ENCODE data around the gene CEACAM18. TPM values are rescaled to one million over a fixed set of nuclear protein-coding genes. Genes with fewer than 3 reads are reported as not detected.
"Not testable (repeated sequence)": the region's sequence is repeated elsewhere in the genome, so short reads cannot be mapped to it uniquely, and the experiment has no call there.

CEACAM18 gene
- polyA plus RNA-seq (2013, experiment 1 of 2), result not detected
- not detected for polyA plus RNA-seq (2013, experiment 2 of 2)

- 59% methylated on average over 17 of the region's 17 CpGs for WGBS
- H3K36me3 ChIP-seq (ENCODE audit: insufficient read depth, low read length), result no peaks in the 10 kb centered on the region
- H3K4me3 ChIP-seq (ENCODE audit: low read length), result no peak within 1 kb of the TSS
- no peaks in the 10 kb centered on the region for H3K4me1 ChIP-seq (ENCODE audit: insufficient read depth, low read length)
- H3K27ac ChIP-seq (ENCODE audit: low read depth, low read length), result no peak within 1 kb of the TSS
- peaks cover 11% of the 10 kb centered on the region; the same call in 1 of the 2 replicates for H3K27me3 ChIP-seq (ENCODE audit: insufficient read depth, low read length)
- H3K9me3 ChIP-seq (ENCODE audit: insufficient read depth, low read depth, low read length), result no peaks in the 10 kb centered on the region
- H3K9ac ChIP-seq (ENCODE audit: low read depth, low read length), result no peak within 1 kb of the TSS
Measured at GRCh38 chr19:51478381-51479234, at the start of gene CEACAM18. Gene CEACAM18, plus strand, starts transcription at chr19:51478539.

- no peak overlapping the region for H3K4me3 ChIP-seq (ENCODE audit: low read length)
- H3K9me3 ChIP-seq (ENCODE audit: insufficient read depth, low read depth, low read length), result no peaks in the 10 kb centered on the region
- no peak overlapping the region for H3K9ac ChIP-seq (ENCODE audit: low read depth, low read length)
- WGBS, result 73% methylated on average over 3 of the region's 3 CpGs
- no peaks in the 10 kb centered on the region for H3K27me3 ChIP-seq (ENCODE audit: insufficient read depth, low read length)
- H3K36me3 ChIP-seq (ENCODE audit: insufficient read depth, low read length), result no peaks in the 10 kb centered on the region
- H3K4me1 ChIP-seq (ENCODE audit: insufficient read depth, low read length), result no peaks in the 10 kb centered on the region
- no peak overlapping the region for H3K27ac ChIP-seq (ENCODE audit: low read depth, low read length)
Measured at GRCh38 chr19:51430221-51430620, 48.1 kb upstream of the CEACAM18 start.

GRCh38 chr19:51431124-51431523 is 47.2 kb upstream of the CEACAM18 start:
- no peaks in the 10 kb centered on the region for H3K9me3 ChIP-seq (ENCODE audit: insufficient read depth, low read depth, low read length)
- WGBS, result 69% methylated on average over 2 of the region's 3 CpGs
- H3K4me1 ChIP-seq (ENCODE audit: insufficient read depth, low read length), result no peaks in the 10 kb centered on the region
- H3K27me3 ChIP-seq (ENCODE audit: insufficient read depth, low read length), result peaks cover 2% of the 10 kb centered on the region; the same call in 1 of the 2 replicates
- no peak overlapping the region for H3K9ac ChIP-seq (ENCODE audit: low read depth, low read length)
- H3K36me3 ChIP-seq (ENCODE audit: insufficient read depth, low read length), result no peaks in the 10 kb centered on the region
- H3K4me3 ChIP-seq (ENCODE audit: low read length), result no peak overlapping the region
- H3K27ac ChIP-seq (ENCODE audit: low read depth, low read length), result no peak overlapping the region

GRCh38 chr19:51433043-51433442 is 45.3 kb upstream of the CEACAM18 start:
- H3K27me3 ChIP-seq (ENCODE audit: insufficient read depth, low read length), result peaks cover 5% of the 10 kb centered on the region

GRCh38 chr19:51434456-51434855 is 43.9 kb upstream of the CEACAM18 start:
- no peaks in the 10 kb centered on the region for H3K9me3 ChIP-seq (ENCODE audit: insufficient read depth, low read depth, low read length)
- no peak overlapping the region for H3K27ac ChIP-seq (ENCODE audit: low read depth, low read length)
- H3K4me3 ChIP-seq (ENCODE audit: low read length), result no peak overlapping the region
- WGBS, result 100% methylated on average over 1 of the region's 1 CpG
- H3K4me1 ChIP-seq (ENCODE audit: insufficient read depth, low read length), result no peaks in the 10 kb centered on the region
- H3K36me3 ChIP-seq (ENCODE audit: insufficient read depth, low read length), result no peaks in the 10 kb centered on the region
- peaks cover 5% of the 10 kb centered on the region for H3K27me3 ChIP-seq (ENCODE audit: insufficient read depth, low read length)
- no peak overlapping the region for H3K9ac ChIP-seq (ENCODE audit: low read depth, low read length)

More at GRCh38 chr19:51433043-51433442, 45.3 kb upstream of the CEACAM18 start:
- Histone ChIP-seq H3K27ac (ENCODE audit: low read depth, low read length) (no peak overlapping the region), H3K36me3 (ENCODE audit: insufficient read depth, low read length) (no peaks in the 10 kb centered on the region), H3K4me1 (ENCODE audit: insufficient read depth, low read length) (no peaks in the 10 kb centered on the region), H3K9me3 (ENCODE audit: insufficient read depth, low read depth, low read length) (no peaks in the 10 kb centered on the region), H3K4me3 (ENCODE audit: low read length) (no peak overlapping the region), H3K9ac (ENCODE audit: low read depth, low read length) (no peak overlapping the region)
- 88% methylated on average over 3 of the region's 4 CpGs for WGBS

- H3K36me3 ChIP-seq (ENCODE audit: insufficient read depth, low read length), result no peaks in the 10 kb centered on the region
- no peaks in the 10 kb centered on the region for H3K9me3 ChIP-seq (ENCODE audit: insufficient read depth, low read depth, low read length)
- H3K27me3 ChIP-seq (ENCODE audit: insufficient read depth, low read length), result peaks cover 5% of the 10 kb centered on the region
- no peak overlapping the region for H3K4me3 ChIP-seq (ENCODE audit: low read length)
- H3K27ac ChIP-seq (ENCODE audit: low read depth, low read length), result no peak overlapping the region
- WGBS, result 87% methylated on average over 4 of the region's 5 CpGs
- no peak overlapping the region for H3K9ac ChIP-seq (ENCODE audit: low read depth, low read length)
- peaks cover 5% of the 10 kb centered on the region; the same call in 1 of the 2 replicates for H3K4me1 ChIP-seq (ENCODE audit: insufficient read depth, low read length)
Measured at GRCh38 chr19:51439021-51439465, 39.3 kb upstream of the CEACAM18 start.

GRCh38 chr19:51440052-51440451 is 38.3 kb upstream of the CEACAM18 start:
- H3K4me3 ChIP-seq (ENCODE audit: low read length), result no peak overlapping the region
- H3K36me3 ChIP-seq (ENCODE audit: insufficient read depth, low read length), result no peaks in the 10 kb centered on the region
- H3K9me3 ChIP-seq (ENCODE audit: insufficient read depth, low read depth, low read length), result no peaks in the 10 kb centered on the region
- no peak overlapping the region for H3K9ac ChIP-seq (ENCODE audit: low read depth, low read length)
- peaks cover 5% of the 10 kb centered on the region; the same call in 1 of the 2 replicates for H3K4me1 ChIP-seq (ENCODE audit: insufficient read depth, low read length)
- peaks cover 5% of the 10 kb centered on the region for H3K27me3 ChIP-seq (ENCODE audit: insufficient read depth, low read length)
- 85% methylated on average over 2 of the region's 2 CpGs for WGBS
- H3K27ac ChIP-seq (ENCODE audit: low read depth, low read length), result no peak overlapping the region

DNA sequence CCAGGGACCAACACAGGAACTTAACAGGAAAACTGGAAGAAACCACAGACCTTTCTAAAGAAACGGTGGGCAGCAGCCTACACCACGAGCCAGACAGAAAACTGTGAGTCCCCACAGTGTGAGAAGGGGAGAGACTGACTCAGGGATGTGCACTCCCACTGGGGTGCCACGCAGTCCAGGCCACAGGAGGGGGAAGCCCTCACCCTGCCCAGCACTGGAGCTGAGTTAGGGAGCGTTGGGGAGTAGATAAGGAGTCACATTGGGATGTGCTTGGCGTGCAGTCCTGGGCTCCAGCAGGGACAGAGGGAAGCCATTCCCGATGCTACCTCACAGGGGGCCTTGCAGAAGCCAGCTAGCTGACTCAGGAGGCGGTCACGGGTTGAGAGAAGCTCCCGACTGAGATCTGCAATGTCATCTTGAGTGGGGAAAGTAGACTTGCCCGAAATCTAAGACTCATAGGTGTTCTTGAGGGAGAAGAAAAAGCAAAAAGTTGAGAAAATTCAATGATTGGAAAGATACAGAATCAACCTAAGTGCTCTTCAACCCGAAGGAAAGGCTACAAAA is 37.4 kb upstream of the CEACAM18 start:
- Histone ChIP-seq H3K27me3 (ENCODE audit: insufficient read depth, low read length) (peaks cover 5% of the 10 kb centered on the region), H3K36me3 (ENCODE audit: insufficient read depth, low read length) (no peaks in the 10 kb centered on the region), H3K4me3 (ENCODE audit: low read length) (no peak overlapping the region), H3K9me3 (ENCODE audit: insufficient read depth, low read depth, low read length) (no peaks in the 10 kb centered on the region), H3K4me1 (ENCODE audit: insufficient read depth, low read length) (peaks cover 5% of the 10 kb centered on the region; the same call in 1 of the 2 replicates), H3K9ac (ENCODE audit: low read depth, low read length) (no peak overlapping the region), H3K27ac (ENCODE audit: low read depth, low read length) (no peak overlapping the region)
- 49% methylated on average over 11 of the region's 11 CpGs for WGBS

DNA sequence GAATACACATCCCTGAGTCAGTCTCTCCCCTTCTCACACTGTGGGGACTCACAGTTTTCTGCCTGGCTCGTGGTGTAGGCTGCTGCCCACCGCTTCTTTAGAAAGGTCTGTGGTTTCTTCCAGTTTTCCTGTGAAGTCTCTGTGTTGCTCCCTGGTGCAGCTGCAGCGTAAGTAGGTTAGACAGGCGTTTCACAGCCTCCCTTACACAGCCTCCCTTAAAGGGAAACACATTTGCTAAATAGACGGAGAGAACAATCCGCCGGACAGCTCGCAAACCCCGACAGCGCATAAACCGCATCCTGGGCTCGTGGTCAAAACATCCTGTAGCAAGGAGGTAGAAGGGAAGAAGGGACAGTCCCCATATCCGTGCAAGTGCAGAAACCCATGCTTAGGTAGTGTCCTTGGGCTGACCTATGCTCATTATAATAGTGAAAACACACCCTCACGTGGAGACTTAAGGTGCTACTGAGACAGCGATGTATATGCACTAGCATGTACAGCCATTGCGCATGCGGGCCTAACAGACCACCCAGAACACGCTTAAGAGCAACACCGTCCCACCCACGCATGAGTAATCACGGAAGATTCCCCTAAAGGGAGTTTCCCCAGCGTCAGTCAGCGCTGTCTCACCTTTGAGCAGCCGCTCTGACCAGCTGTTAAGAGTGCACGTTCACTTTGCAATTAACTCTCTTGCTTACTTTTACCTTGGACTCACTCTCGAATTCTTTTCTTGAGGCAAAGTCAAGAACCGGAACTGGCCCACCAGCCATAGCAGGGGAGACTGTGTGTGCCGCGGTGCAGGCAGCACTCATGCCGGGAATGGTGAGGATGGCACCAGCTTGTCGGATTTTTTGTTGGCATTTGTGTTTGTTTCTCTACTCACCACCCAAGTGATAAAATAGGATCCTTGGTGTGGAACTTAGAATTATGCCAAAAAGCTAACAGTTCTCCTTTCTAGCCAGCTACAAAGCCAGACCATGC is 36.6 kb upstream of the CEACAM18 start:
- no peak overlapping the region for H3K9ac ChIP-seq (ENCODE audit: low read depth, low read length)
- no peaks in the 10 kb centered on the region for H3K36me3 ChIP-seq (ENCODE audit: insufficient read depth, low read length)
- no peak overlapping the region for H3K27ac ChIP-seq (ENCODE audit: low read depth, low read length)
- peaks cover 5% of the 10 kb centered on the region; the same call in 1 of the 2 replicates for H3K4me1 ChIP-seq (ENCODE audit: insufficient read depth, low read length)
- H3K4me3 ChIP-seq (ENCODE audit: low read length), result no peak overlapping the region
- H3K27me3 ChIP-seq (ENCODE audit: insufficient read depth, low read length), result no peaks in the 10 kb centered on the region; the same call in 1 of the 2 replicates
- no peaks in the 10 kb centered on the region for H3K9me3 ChIP-seq (ENCODE audit: insufficient read depth, low read depth, low read length)
- WGBS, result 78% methylated on average over 30 of the region's 31 CpGs

GRCh38 chr19:51447510-51447909 is 30.8 kb upstream of the CEACAM18 start:
- not testable (repeated sequence) for H3K27me3 ChIP-seq (ENCODE audit: insufficient read depth, low read length); H3K9ac ChIP-seq (ENCODE audit: low read depth, low read length); H3K27ac ChIP-seq (ENCODE audit: low read depth, low read length); H3K9me3 ChIP-seq (ENCODE audit: insufficient read depth, low read depth, low read length); H3K36me3 ChIP-seq (ENCODE audit: insufficient read depth, low read length); H3K4me3 ChIP-seq (ENCODE audit: low read length); H3K4me1 ChIP-seq (ENCODE audit: insufficient read depth, low read length)
- 81% methylated on average over 3 of the region's 3 CpGs for WGBS

All from HUES64 (cell line).